Muscle of arm (tissue), 12 donors: ENCODE measurements around the gene STON2. TPM values are rescaled to one million over a fixed set of nuclear protein-coding genes. Genes with fewer than 3 reads are reported as not detected.

Source experiments
- DNase-seq: peaks from one replicate; pipeline ENCODE4 v3.0.0-alpha.2; 2013
- polyA plus RNA-seq, 12 donors: library from polyadenylated mRNA; unstranded; fragments of 120-200 nt; gene quantifications; one replicate each; pipeline ENCODE4 v1.2.1, GENCODE V29; 2013; ENCODE audit not compliant: insufficient read length in 12 of 12

STON2 gene
- polyA plus RNA-seq, 12 donors: 9.7 to 25.4 (median 18.5) TPM; not detected in 1

DNA sequence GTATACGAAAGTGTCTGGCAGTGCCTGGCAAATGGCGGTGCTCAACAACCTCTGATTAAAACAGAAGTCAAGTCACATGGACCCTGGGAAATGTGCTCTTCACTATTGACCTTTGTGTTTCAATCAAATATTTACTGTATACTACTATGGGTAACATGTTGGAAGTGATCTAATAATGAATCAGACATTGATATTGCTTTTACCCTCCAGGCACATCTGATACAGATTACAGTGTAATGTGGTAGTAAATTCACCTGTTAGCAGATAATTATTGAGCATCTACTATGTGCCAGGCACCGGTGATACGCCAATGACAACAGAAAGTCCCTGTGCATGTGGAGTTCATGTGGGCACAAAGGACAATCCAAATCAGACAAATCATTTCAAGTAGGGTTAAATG is 63.1 kb downstream of the STON2 start:
- DNase-seq: no peak

DNA sequence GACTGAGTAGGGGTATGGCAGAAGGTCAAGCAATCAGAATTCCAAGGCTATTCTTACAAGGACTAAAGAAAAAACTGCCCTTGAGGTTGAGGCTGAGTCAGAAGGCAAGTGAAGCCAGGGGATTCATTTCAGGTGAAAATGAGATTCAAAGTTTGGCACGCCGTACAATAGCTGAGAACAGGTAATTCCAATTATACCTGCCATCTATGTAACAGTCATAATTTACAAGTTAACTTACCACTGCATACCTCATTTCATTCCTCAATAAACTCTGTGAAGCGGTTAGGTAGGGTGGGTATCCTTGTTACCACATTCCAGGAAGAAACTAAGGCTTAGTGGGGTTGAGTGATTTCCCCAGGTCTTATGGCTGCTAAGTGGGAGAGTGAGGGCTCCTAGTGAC is 64.1 kb downstream of the STON2 start:
- DNase-seq: no peak

DNA sequence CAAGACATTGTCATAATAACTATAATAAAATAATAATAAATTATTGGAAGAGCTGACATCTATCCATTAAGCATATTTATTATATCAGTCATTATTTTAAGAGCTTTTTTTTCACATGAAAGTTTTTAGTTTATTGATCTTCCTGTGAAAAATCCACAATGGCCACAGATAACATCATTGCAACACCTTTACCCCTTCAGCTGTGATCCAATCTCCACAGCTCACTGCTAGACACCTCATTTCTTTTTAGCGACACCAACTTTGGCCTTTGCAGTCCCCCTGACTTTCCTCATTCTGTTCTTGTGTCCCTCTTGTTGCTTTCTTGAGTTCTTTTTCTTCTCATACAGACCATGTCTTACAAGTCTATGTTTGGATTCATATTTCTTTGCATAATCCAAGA is 67.4 kb downstream of the STON2 start:
- no peak for DNase-seq

DNA sequence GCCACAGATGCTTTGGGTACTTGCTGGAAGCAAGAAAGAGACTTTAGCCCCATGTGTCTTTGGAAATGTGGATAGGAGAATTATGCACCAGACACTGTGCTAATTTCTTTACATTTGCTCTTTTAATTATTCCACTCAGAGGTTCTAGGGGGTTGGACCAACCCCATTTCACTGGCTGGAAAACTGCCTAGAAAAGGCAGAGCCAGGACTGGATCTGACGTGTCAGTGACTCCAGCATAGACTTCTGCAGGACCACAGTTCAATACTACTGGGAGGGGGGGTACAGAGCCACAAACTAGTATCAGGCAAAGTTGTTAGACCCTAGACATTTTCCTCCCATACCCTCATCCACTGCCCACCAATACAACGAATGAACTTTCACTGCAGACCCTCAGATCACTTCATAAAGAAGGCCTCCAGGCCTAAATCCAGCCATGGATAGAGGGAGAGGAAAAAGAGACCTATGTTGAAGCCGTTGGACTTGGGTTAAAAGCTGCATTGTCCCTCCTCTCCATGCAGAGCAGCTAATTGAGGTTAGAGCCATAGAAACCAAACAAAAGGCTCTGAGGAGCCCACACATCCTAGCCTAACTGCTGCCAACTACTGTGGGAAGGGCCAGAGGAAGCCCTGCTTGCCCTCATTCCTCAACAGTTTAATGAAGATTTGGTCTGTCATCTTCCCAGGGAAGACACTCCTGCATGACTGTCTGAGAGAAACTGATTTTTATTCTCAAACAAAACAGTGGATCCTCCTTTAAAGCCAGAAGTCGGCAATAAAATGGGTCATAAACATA is 68.7 kb downstream of the STON2 start:
- DNase-seq: no peak

DNA sequence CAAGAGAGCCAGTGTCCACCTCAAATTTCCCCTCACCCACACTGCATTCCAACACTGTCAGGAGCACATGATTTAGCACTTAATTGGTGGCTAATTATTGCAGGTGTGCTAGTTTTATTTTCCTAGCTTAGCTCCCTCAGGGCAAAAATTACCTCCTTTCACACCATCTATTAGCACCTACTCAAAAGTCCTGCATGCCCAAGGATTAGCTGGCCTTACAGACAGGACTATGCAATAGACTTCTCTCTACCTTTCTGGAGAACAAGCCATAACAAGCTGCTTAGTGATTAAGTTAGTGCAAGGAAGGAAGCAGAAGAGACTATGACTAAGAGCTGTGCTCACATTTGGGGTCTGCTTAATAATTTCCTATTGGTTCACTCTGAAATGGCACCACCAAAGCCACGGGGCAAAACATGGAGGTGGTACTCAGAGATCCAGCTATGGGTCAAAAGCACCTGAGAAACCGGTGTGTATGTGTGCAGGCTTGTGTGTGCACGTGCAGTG is 69.5 kb downstream of the STON2 start:
- DNase-seq: no peak

DNA sequence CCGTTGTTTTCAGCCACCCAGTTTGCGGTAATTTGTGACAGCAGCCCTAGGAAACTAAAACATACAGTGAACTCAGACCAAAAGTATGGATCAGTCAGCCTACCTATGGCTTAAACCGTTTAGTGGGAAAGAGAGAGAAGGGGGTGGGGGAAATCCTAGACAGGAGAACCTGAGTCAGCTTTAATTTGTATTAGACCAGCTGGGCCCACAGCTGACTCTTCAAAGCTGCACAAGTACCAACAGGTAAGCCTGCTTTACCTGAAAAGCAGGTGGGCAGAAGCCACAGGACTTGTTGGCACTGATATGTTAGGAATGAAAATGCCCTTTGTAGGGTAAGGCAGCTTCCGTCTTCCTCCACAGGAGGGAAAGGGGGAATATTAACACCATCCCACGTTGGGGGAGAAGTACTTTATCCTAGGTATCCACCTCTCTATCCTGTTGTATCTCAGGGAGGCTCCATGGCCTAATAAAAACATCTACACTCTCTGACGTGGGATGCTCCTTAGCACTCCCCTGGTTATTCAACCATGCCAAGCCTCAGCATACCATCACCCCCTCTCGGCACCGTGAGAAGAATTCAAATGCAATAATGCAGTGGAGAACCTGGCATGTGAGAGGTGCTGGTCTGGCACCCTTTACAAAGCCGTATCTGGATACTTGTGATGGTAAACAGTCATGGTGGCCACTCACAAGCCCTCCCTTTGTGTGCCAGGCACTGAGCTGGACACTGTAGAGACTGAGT is 70.3 kb downstream of the STON2 start:
- no peak for DNase-seq

DNA sequence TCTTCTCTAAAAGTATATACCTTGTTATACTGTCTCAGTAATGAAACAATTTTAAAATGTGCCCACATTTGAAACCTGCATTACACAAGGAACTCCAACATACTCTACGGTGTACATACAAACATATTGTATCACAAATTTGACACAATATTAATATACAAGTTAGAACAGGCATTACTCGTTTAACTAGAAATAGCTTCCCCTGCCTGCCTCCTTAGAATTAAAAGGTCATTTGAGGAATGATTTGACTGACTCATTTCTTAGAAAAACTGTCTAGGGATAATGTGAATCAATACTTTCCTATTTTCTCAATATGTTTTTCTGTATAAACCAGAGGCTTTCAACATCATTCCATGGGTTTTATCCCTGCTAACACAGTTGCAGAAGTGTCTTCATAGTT is 73.7 kb downstream of the STON2 start:
- no peak for DNase-seq

DNA sequence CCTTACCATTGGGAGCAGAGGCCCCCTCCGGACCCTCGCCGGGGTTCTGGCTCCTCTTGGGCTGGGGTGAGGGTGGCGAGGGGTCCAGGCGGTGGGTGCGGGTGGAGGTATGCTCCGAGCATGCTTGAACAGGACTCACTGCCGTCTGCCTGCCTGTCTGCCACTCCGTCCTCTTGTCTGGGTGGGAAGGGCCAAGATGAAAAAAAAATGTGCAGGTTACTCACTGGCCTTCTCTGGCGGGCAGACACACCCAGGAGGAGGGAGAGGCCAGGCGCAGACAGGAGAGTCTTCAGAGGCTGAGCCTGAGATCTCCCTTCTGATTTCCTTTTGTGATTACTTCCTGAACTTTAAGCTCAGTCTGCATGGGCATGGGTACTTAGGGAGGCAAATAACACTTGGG is 76.1 kb downstream of the STON2 start:
- DNase-seq: no peak

DNA sequence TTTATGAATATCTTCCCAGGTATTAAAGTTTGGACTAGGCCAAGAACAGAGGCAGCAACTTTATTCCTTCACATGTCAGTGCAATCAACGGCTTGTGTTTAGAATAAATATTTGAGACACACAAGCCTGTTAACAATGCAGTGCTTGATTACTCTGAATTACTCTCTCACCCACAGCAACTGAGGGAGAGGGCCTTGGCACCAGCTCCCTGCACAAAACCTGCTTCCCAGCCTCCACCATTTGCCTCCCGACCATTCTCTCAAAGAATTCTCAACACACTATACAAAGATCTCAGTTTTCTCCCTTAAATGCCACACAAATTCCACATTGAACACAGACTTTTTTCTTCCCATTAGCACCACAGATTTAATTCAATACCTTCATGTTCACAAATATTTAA is 77.0 kb downstream of the STON2 start:
- DNase-seq: no peak

DNA sequence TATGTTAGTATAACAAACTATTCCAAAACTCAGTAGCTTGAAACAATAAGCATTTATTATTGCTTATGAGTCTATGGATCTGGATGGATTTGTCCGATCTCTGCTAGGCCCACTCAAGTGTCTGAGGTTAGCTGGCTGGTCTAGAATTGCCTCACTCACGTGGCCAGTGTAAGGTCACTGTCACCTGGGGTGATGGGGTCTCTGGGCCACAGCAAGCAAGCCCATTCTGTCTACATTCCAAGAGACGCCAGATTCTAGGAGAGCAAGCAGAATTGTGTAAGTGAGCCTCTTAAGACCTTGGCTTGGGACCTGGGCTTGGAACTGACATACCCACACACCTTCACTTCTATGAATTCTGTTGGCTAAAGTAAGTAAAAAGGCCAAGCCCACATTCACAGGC is 80.2 kb downstream of the STON2 start:
- no peak for DNase-seq

DNA sequence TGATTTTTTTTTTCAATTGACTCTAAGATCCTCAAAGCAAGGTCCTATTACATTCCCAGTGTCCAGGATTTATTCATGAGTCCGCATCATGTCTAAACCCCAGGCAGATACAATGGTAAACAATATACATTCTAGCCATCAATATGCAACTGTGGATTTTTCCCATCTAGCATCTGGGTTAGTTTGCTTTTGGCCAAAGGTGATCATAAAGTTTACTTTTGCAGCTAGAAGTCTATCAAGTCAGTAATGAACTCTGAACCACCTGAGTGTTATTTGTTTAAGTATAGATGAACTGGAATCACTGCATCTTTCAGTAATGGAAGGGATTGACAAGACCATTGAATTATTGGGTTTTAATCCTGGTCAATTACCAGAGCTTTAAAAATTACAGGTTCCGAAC is 80.8 kb downstream of the STON2 start:
- no peak for DNase-seq

DNA sequence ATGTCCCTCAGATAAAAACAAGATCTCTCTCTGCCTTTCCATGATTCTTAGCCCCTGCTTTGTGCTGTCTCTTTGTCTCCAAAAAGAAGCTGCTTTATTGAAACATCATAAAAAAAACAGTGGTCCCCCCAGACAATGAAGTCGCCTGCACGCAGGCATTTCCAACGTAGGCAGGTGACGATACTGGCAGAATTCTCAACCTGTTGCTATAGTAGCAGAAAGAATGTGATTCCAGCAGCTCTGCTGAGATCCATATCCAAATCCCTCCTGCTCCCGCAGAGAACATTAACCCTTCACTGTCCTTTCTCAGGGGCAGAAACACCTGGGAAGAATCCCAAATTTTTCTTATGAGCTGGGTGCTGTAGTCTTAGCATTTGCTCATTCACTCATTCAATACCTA is 84.8 kb downstream of the STON2 start:
- peak; percentile 37 for DNase-seq

DNA sequence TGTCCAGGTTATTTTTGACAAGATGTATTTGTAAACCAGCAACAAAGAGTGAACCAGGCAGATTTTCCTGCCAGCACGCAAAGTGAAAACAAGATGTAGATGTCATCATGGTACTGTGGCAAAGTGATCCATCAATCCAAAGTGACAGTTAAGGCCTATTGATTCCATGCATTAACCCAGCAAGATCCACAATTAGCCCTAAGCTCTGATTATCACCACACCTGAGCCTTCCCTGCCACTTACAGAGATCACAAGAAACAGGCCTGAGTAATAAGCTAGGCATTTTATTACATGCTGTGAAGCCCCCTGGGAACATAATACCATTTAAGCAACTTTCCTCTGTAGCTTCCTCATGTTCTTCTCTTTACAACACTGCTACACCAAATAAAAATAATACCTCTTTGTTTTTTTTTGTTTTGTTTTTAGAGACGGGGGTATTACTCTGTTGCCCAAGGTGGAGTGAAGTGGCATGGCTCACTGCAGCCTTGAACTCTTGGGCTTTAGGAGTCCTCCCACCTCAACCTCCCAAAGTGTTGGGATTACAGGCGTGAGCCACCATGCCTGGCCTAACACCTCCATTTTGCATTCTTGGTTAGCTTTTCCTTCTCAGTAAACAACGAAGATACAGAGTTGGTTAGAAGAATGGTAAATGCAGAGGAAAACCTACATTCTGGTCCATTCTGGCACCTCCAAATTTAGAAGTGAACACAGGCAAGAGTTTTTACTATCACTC is 85.5 kb downstream of the STON2 start:
- no peak for DNase-seq

DNA sequence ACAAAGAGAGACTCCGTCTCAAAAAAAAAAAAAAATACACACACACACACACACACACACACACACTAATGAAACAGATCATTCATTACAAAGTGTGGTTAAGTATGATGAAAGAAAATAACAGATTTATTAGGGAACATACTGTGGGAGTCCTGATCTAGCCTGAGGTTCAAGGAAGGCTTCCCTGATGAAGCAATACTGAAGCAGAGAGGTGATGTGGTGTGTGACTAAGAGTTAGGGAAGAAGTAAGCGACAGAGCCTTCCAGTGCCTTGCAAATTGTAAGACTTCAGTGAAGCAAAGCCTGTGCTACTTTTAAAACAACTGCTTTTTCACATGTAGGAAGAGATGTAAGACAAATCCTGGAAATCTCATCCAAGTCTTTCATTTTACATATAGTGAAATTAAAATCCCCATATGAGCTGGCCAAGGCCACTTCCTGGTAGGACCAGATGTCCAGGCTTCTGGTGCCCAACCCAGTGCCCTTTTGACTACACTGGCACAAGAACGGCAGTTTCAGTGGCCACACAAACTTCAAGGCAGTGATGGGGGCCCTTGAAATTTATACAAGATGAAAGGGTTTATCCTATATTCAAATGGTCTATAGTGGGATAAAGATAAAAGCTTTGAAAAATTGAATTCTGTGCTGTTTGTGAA is 86.2 kb downstream of the STON2 start:
- no peak for DNase-seq

DNA sequence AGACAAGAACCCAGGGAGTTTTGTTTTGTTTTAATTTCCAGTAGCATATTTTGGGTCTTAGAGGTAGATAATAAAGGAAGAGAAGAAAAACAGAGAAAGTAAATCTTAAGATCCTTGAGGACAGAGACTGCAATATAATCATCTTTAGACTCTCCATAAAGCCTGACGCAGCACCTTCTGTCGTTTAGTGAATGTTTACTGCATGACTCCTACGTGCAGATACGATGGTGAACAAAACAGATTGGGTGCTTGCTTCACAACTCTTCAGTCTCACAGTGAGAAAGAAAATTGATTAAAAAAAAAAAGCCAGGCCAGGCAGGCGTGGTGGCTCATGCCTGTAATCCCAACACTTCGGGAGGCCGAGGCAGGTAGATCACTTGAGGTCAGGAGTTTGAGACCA is 86.9 kb downstream of the STON2 start:
- DNase-seq: no peak

DNA sequence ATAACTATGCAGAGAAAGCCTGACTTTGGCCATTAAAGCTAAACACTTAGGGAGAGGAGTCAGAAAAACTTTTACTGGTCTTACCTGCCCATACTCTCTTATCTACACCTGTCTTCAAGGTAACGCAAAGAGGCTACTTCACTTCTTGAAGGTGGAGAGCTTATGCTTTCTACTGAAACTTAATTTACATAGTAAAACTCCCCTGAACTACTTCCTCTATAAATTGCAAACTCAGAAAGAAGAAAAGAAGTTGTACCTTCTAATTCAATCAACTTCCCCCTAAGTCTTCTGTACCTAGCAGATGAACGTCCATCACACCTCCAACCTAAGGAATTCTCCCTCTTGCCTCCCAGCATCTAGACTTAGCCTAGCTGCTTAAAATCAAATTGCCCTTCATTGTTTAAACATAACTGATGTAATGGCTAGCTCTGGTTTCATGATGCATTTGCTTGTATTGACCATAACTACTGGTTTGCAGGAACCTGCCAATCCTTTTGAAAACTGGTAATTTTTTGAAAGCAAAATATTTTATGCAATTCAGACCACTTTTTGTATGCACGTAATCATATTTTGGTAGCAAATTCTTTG is 87.7 kb downstream of the STON2 start:
- DNase-seq: no peak

DNA sequence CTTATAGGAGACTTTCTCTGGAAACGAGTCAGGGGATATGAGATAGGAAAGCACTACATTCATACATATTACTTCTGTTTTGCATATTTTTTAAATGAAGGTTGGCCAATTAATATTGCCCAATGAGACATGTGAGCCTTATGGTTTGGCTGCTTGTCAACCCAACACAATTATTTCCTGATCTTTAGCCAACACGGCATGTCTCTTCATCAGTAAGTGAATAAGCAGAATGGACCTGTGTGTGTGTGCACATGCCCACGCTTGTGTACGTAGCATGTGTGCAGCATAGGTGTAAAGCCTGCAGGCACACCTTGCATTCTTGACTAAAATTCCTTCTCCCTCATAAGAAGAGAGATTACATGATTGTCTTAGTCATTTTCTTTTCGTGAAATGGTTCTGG is 88.3 kb downstream of the STON2 start:
- no peak for DNase-seq

DNA sequence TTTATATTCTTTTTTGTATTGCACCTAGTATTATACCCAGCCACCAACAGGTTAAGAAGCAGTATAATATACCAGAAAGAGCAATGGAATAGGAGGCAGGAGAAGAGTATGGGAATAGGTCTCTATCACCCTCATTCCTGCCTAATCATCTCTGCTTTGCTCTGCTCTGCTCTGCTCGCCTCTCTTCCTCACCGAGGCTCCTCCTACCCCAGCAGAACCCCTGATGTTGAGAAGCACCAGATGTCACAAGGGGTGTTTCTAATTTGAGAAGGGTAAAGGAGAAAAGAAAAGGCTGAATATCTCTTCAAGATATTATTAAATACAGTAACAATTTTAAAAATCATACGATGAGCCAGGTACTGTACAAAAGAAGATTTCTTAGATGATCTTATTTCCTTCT is 89.0 kb downstream of the STON2 start:
- DNase-seq: no peak

DNA sequence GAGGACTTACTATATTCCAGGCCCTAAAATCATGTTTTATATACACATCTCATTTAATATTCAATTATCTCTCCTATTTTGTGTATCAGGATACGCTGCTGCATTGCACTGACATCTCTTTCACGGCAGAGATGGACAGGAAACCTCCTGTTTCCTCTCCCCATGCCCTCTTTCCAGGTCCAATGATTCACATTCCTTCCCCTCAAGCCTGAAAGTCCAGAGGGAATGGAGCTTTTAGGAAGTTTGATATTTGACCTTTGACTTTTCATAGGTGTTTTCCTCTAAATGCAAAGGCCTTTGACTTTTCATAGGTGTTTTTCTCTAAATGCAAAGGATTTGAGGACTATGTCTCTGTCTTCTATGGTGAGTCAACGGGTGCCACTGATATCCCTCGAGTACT is 89.5 kb downstream of the STON2 start:
- no peak for DNase-seq

DNA sequence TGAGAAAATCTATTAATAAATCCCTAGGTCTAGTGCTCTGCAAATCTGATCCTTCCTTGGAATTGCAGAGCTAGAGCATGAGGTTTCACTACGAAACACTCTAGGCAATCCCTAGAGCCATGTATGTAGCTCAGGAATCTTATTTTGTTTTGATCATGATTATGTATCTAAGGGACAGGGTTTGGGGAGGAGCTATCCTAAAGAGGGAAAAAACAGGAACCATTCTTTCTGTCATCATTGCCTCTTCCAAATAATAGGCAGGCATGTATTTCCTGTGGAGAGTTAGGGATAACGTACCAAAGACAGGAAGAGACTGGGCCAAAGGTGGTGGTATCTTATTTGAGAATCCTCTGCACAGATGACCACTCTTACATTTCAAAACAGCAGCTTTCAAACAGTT is 90.6 kb downstream of the STON2 start:
- no peak for DNase-seq

DNA sequence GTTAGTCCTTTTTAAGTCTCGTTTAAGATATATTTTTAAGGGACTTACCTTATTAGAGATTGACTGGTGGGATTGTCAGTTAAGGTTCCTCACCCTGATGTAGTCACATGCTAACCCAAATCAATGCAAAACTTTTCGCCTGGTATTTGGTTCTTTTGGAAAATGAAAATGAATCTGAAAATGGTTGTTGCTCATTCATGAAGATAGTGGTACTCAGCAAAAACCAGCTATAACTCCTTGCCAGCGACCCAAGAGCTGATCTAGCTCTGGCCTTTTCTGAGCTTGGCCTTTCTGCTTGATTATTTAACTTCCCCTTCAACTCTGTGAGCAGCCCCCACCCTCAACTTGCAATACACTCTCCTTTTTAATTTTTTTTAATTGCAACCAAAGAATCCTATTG is 94.4 kb downstream of the STON2 start:
- no peak for DNase-seq

DNA sequence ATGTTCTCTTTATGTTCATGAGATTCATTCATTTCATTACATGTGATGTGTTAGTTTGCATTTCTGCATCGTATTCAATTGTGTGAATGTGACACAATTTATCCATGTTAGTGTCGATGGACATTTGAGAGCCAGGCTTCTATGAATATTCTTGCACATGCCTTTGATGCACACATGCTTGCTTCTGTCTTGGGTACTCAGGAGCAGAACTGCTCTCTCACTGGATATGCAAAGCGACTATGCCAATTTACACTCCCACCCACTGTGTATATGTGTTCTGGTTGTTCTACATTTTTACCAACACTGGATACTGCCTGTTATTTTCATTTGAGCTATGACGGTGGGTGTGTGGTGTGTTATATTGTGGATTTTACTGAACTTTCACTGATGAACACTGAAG is 95.1 kb downstream of the STON2 start:
- DNase-seq: no peak
